ENCODE data around the gene C1orf210. TPM values are rescaled to one million over a fixed set of nuclear protein-coding genes. Genes with fewer than 3 reads are reported as not detected.

C1orf210 gene
- total RNA-seq, 8 experiments from 2014 or later = 0.11 to 0.66 (median 0.36) TPM; not detected in 2

DNA sequence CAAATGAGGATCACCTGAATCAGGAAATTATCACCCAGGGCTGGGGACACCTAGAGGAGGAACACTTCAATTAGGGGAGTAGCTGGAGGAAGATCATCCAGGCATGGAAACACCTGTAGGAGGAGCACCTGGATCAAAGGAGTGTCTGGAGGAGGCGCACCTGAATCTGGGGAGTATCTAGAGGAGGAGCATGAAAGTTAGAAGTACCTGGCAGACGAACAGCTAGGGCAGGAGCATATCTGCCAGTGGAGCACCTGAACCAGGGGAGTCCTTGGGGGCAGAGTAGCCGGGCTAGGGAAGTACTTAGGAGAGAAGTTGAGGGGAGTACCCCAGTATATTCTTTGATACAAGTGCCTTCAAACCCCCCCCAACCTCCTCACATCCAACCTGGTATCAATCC is 1.3 kb downstream of the C1orf210 start:
- peaks cover 12 to 13% of the 10 kb centered on the region in 2 donors for H3K4me1 ChIP-seq (replicated peaks in 1 of 2)
- in situ Hi-C loops (cut with MboI; ENCODE audit: low pct_unique_long_range_greater_than_20kb in 2 of 9, low sequenced_read_pairs in 9 of 9, unreplicated experiment in 9 of 9) = no loop called here
- H3K4me3 ChIP-seq = no peak overlapping the region
- H3K27ac ChIP-seq = no peak overlapping the region
- no peak for ATAC-seq (replicated peaks in 6 of 8)
- WGBS, 10 experiments = 77 to 100% (median 88%) methylated on average over 1 to 3 of the region's 3 CpGs; no CpG with 5 or more reads in 6 of the 10 experiments

- no peak for ATAC-seq (replicated peaks in 6 of 8)
- 0 to 100% (median 72%) methylated on average over 1 to 12 of the region's 15 CpGs; no CpG with 5 or more reads in 3 of the 10 experiments for WGBS, 10 experiments
Measured at GRCh38 chr1:43282220-43283195, 2.9 kb downstream of the C1orf210 start.

GRCh38 chr1:43280692-43281091 is 4.7 kb downstream of the C1orf210 start:
- Histone ChIP-seq H3K27ac (no peak overlapping the region), H3K4me1 (replicated peaks in 1 of 2) (peaks cover 0 to 2% of the 10 kb centered on the region in 2 donors), H3K4me3 (no peak overlapping the region)
- in situ Hi-C loops (cut with MboI; ENCODE audit: low pct_unique_long_range_greater_than_20kb in 2 of 9, low sequenced_read_pairs in 9 of 9, unreplicated experiment in 9 of 9) = no loop called here
- WGBS, 10 experiments = 0 to 100% (median 17%) methylated on average over 1 to 2 of the region's 2 CpGs; no CpG with 5 or more reads in 1 of the 10 experiments
- ATAC-seq (replicated peaks in 6 of 8) = no peak

More at GRCh38 chr1:43282220-43283195, 2.9 kb downstream of the C1orf210 start:
- H3K4me3 ChIP-seq = no peak overlapping the region
- H3K4me1 ChIP-seq (replicated peaks in 1 of 2) = peaks cover 0 to 2% of the 10 kb centered on the region in 2 donors
- H3K27ac ChIP-seq = no peak overlapping the region
- in situ Hi-C loops (cut with MboI; ENCODE audit: low pct_unique_long_range_greater_than_20kb in 2 of 9, low sequenced_read_pairs in 9 of 9, unreplicated experiment in 9 of 9) = no loop called here

- in situ Hi-C loops (cut with MboI; ENCODE audit: low pct_unique_long_range_greater_than_20kb in 2 of 9, low sequenced_read_pairs in 9 of 9, unreplicated experiment in 9 of 9) = no loop called here
- WGBS, 10 experiments = 83 to 100% (median 83%) methylated on average over 1 to 6 of the region's 6 CpGs; no CpG with 5 or more reads in 7 of the 10 experiments
- ATAC-seq (replicated peaks in 6 of 8) = no peak
- H3K27ac ChIP-seq = no peak overlapping the region
- no peaks in the 10 kb centered on the region for H3K4me1 ChIP-seq (replicated peaks in 1 of 2)
- H3K4me3 ChIP-seq = no peak overlapping the region
Measured at GRCh38 chr1:43279666-43280065, 5.7 kb downstream of the C1orf210 start.

- 60 to 100% (median 86%) methylated on average over 1 to 5 of the region's 5 CpGs; no CpG with 5 or more reads in 4 of the 10 experiments for WGBS, 10 experiments
- no peaks in the 10 kb centered on the region for H3K4me1 ChIP-seq (replicated peaks in 1 of 2)
- in situ Hi-C loops (cut with MboI; ENCODE audit: low pct_unique_long_range_greater_than_20kb in 2 of 9, low sequenced_read_pairs in 9 of 9, unreplicated experiment in 9 of 9) = no loop called here
- no peak for ATAC-seq (replicated peaks in 6 of 8)
- H3K4me3 ChIP-seq = no peak overlapping the region
- H3K27ac ChIP-seq = no peak overlapping the region
Measured at GRCh38 chr1:43279161-43279560, 6.2 kb downstream of the C1orf210 start.

- 34 to 100% (median 90%) methylated on average over 1 to 6 of the region's 7 CpGs; no CpG with 5 or more reads in 3 of the 10 experiments for WGBS, 10 experiments
Measured at GRCh38 chr1:43277116-43277876, 8.1 kb downstream of the C1orf210 start.

GRCh38 chr1:43276673-43277072 is 8.7 kb downstream of the C1orf210 start:
- Histone ChIP-seq H3K4me1 (replicated peaks in 1 of 2) (peaks cover 0 to under 1% of the 10 kb centered on the region in 2 donors), H3K27ac (no peak overlapping the region), H3K4me3 (no peak overlapping the region)
- ATAC-seq (replicated peaks in 6 of 8) = no peak
- WGBS, 10 experiments = 6 to 83% (median 61%) methylated on average over 1 to 6 of the region's 7 CpGs; no CpG with 5 or more reads in 3 of the 10 experiments
- in situ Hi-C loops (cut with MboI; ENCODE audit: low pct_unique_long_range_greater_than_20kb in 2 of 9, low sequenced_read_pairs in 9 of 9, unreplicated experiment in 9 of 9) = no loop called here

More at GRCh38 chr1:43277116-43277876, 8.1 kb downstream of the C1orf210 start:
- no peak for ATAC-seq (replicated peaks in 6 of 8)
- in situ Hi-C loops (cut with MboI; ENCODE audit: low pct_unique_long_range_greater_than_20kb in 2 of 9, low sequenced_read_pairs in 9 of 9, unreplicated experiment in 9 of 9) = no loop called here
- H3K4me3 ChIP-seq = no peak overlapping the region
- no peaks in the 10 kb centered on the region for H3K4me1 ChIP-seq (replicated peaks in 1 of 2)
- no peak overlapping the region for H3K27ac ChIP-seq

GRCh38 chr1:43275826-43276620 is 9.4 kb downstream of the C1orf210 start:
- no peak for ATAC-seq (replicated peaks in 6 of 8)

DNA sequence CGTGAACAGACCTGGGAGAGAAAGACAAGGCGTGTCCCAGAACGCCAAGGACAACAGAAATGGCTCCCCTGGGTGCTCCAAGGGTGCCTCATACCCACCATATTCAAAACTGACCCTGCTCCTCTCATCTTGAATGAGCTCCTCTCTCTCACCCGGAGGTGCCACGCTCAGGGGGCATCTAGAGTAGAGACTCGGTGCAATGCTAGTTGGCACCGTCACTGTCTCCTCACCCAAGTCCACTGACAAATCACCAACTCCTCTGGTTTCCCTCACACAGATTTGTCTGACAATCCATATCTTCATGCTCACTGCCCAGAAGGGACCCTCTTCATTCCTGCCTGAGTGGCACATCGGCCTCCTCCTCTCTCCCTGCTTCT is 10.6 kb downstream of the C1orf210 start:
- 70 to 100% (median 81%) methylated on average over 1 to 5 of the region's 8 CpGs; no CpG with 5 or more reads in 2 of the 10 experiments for WGBS, 10 experiments
- H3K4me1 ChIP-seq (replicated peaks in 1 of 2) = peaks cover 0 to 13% of the 10 kb centered on the region in 2 donors
- H3K4me3 ChIP-seq = no peak overlapping the region
- ATAC-seq (replicated peaks in 6 of 8) = no peak
- in situ Hi-C loops (cut with MboI; ENCODE audit: low pct_unique_long_range_greater_than_20kb in 2 of 9, low sequenced_read_pairs in 9 of 9, unreplicated experiment in 9 of 9) = no loop called here
- H3K27ac ChIP-seq = no peak overlapping the region

More at GRCh38 chr1:43275826-43276620, 9.4 kb downstream of the C1orf210 start:
- H3K27ac ChIP-seq = no peak overlapping the region
- in situ Hi-C loops (cut with MboI; ENCODE audit: low pct_unique_long_range_greater_than_20kb in 2 of 9, low sequenced_read_pairs in 9 of 9, unreplicated experiment in 9 of 9) = no loop called here
- WGBS, 10 experiments = 45 to 92% (median 79%) methylated on average over 1 to 6 of the region's 12 CpGs; no CpG with 5 or more reads in 1 of the 10 experiments
- no peak overlapping the region for H3K4me3 ChIP-seq
- H3K4me1 ChIP-seq (replicated peaks in 1 of 2) = peaks cover 0 to 7% of the 10 kb centered on the region in 2 donors

- WGBS, 10 experiments = 20 to 80% (median 54%) methylated on average over 1 to 9 of the region's 11 CpGs; no CpG with 5 or more reads in 2 of the 10 experiments
- ATAC-seq (replicated peaks in 6 of 8) = peak; percentile 16 to 89 (median 42)
- peaks cover 0 to 13% of the 10 kb centered on the region in 2 donors for H3K4me1 ChIP-seq (replicated peaks in 1 of 2)
- no peak overlapping the region for H3K27ac ChIP-seq
- no peak overlapping the region for H3K4me3 ChIP-seq
- in situ Hi-C loops (cut with MboI; ENCODE audit: low pct_unique_long_range_greater_than_20kb in 2 of 9, low sequenced_read_pairs in 9 of 9, unreplicated experiment in 9 of 9) = no loop called here
Measured at GRCh38 chr1:43274125-43274803, 11.1 kb downstream of the C1orf210 start.

GRCh38 chr1:43273708-43274107 is 11.7 kb downstream of the C1orf210 start:
- WGBS, 10 experiments = 71 to 94% (median 90%) methylated on average over 2 to 4 of the region's 7 CpGs; no CpG with 5 or more reads in 7 of the 10 experiments
- peaks cover 0 to 13% of the 10 kb centered on the region in 2 donors for H3K4me1 ChIP-seq (replicated peaks in 1 of 2)
- ATAC-seq (replicated peaks in 6 of 8) = no peak
- H3K4me3 ChIP-seq = no peak overlapping the region
- no peak overlapping the region for H3K27ac ChIP-seq
- in situ Hi-C loops (cut with MboI; ENCODE audit: low pct_unique_long_range_greater_than_20kb in 2 of 9, low sequenced_read_pairs in 9 of 9, unreplicated experiment in 9 of 9) = no loop called here
